SK-N-MC (cell line): ENCODE results near the gene MICOS13.

Experiments
- DNase-seq: peaks from one replicate; pipeline ENCODE4 v3.0.0-alpha.2; 2011; ENCODE audit warnings: low read depth, low spot score
- H3K27ac ChIP-seq: fragments of 200-600 bp; sonication (generic); 2 replicates; pipeline ENCODE4 v1.5.1; 2016; ENCODE audit warnings: mixed run types
- H3K36me3 ChIP-seq: fragments of 200-600 bp; sonication (generic); 2 replicates; pipeline ENCODE4 v1.6.1; 2017; ENCODE audit warnings: antibody characterized with exemption, low read length, mixed read lengths; ENCODE audit not compliant: insufficient read depth
- H3K4me3 ChIP-seq: fragments of 200-600 bp; sonication (generic); 2 replicates; pipeline ENCODE4 v1.5.1; 2016
- H3K9ac ChIP-seq: fragments of 200-600 bp; sonication (generic); 2 replicates; pipeline ENCODE4 v1.8.0; 2017; ENCODE audit warnings: mixed run types, mixed read lengths; ENCODE audit not compliant: insufficient read length
- H3K9me3 ChIP-seq: fragments of 200-600 bp; sonication (generic); 2 replicates; pipeline ENCODE4 v1.6.1; 2017; ENCODE audit warnings: low read depth, mild to moderate bottlenecking, antibody characterized with exemption, low read length, moderate library complexity, mixed read lengths
- EZH2 ChIP-seq: fragments of 200-600 bp; sonication (generic); IDR thresholded peaks from one replicate; pipeline ENCODE4 v1.6.1; 2017; ENCODE audit warnings: antibody characterized with exemption
- FOXP2 ChIP-seq: optimal IDR thresholded peaks from 2 replicates; pipeline ENCODE3; 2011; ENCODE audit warnings: mild to moderate bottlenecking, moderate library complexity; ENCODE audit not compliant: insufficient read depth; ENCODE audit errors: extremely low read length, control extremely low read depth
- POLR2AphosphoS5 ChIP-seq: IDR thresholded peaks from 2 replicates; pipeline ENCODE4 v1.6.1; 2012; ENCODE audit warnings: mild to moderate bottlenecking, low read depth, low read length, borderline replicate concordance

The MICOS13 gene

DNA sequence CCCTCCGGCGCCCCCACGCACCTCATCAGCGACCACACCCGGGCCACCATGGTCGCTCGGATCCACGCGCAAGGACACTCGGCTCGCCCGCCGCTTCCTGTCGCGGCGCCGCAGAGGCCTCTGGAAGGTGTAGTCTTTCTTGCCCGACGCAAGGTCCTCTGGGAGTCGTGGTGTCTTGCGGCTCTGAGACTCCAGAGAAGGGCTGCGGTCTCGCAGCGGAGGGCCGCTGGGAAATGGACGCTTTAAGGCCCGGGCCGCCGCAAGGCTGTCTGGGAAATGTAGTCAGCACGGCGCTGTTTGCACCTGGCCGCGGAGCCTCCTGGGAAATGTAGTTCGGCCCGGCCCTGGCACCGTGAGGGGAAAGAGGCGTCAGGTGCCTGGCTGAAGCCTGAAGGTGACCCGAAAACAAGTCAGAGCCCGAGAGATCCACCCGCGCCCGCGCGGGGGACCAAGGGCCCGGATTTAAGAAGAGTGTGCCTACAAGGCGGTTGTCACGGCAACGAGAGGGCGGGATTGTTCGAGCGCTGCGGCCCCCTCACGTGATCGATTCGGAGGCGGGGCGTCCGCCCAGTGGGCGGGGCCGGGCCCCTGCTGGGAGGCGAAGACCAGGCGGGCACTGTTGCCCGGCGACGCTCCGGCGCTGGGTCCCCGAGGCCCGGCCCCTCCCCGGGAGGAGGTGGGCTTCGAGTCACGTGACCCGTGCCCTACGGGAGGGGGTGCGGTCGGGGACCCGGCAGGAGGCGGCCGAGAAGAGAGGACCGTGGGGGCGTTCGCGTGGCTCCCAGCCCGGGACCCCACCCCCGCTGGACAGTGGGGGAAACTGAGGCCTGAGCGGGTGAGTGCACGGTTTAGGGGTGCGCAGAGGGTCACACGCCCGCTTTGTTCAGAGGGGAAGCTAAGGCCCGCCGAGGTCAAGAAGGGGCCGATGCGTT, at the start of gene MICOS13, which contains the start of gene HSD11B1L:
Gene MICOS13, minus strand, starts transcription at position 80 of the 932 bp plus-strand sequence. Its CDS starts 30 bp downstream, at position 50.
Gene HSD11B1L, plus strand, starts transcription at position 591 of the 932 bp plus-strand sequence. CDS start 3,806 bp downstream, outside the sequence.
- H3K27ac ChIP-seq = peak within 1 kb of the TSS; percentile 85
- no peaks in the 10 kb centered on the region for H3K36me3 ChIP-seq
- peak within 1 kb of the TSS; percentile 86 for H3K4me3 ChIP-seq
- H3K9me3 ChIP-seq = no peaks in the 10 kb centered on the region
- peak; percentile 92 for DNase-seq
- TF ChIP-seq FOXP2 (peak; percentile 44), EZH2 (no peak), POLR2AphosphoS5 (peak; percentile 90)
- peak within 1 kb of the TSS; percentile 81 for H3K9ac ChIP-seq

DNA sequence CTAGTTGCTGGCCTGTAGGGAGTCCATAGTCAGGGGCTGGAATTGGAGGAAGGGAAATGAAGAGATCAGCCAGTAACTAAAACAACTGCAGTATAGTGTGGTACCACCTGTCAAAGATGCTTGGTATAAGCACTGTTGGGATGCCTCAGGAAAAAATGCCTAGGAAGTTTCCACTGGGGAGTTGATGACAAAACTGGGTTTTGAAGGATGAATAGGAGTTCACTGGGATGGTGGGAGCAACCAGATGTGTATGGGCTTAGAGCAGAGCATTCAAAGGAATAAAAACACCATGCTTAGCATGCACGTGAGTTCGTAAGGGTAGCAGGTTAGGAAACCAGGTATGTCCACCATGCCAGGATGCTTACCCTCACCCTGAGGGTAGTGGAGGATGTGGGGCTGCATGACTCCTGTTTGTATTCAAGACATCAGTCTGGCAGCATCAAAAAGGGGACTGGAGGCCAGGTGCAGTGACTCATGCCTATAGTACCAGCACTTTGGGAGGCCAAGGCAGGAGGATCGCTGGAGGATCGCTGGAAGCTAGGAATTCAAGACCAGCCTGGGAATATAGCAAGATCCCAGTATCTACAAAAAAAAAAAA, 47.2 kb upstream of the MICOS13 start:
- no peak for DNase-seq
- H3K27ac ChIP-seq = no peak overlapping the region
- no peak for TF ChIP-seq FOXP2
- TF ChIP-seq EZH2 = no peak
- no peak for TF ChIP-seq POLR2AphosphoS5
- no peak overlapping the region for H3K4me3 ChIP-seq
- H3K9me3 ChIP-seq = no peaks in the 10 kb centered on the region
- no peak overlapping the region for H3K9ac ChIP-seq
- H3K36me3 ChIP-seq = no peaks in the 10 kb centered on the region

GRCh38 chr19:5719961-5720790, 39.9 kb upstream of the MICOS13 start, which contains the start of the genes CATSPERD and LONP1:
TSS of gene CATSPERD (plus strand) at chr19:5720637. CDS start at chr19:5720738, 101 bp downstream.
TSS of gene LONP1 (minus strand) at chr19:5720146. CDS start at chr19:5720132, 14 bp downstream.
- peak; percentile 94 for DNase-seq
- peak within 1 kb of the TSS; percentile 96 for H3K4me3 ChIP-seq
- peak within 1 kb of the TSS; percentile 98 for H3K27ac ChIP-seq
- TF ChIP-seq FOXP2 = peak; percentile 80
- TF ChIP-seq POLR2AphosphoS5 = peak; percentile 87
- no peak for TF ChIP-seq EZH2
- no peaks in the 10 kb centered on the region for H3K9me3 ChIP-seq
- peaks cover 22% of the 10 kb centered on the region for H3K36me3 ChIP-seq
- H3K9ac ChIP-seq = peak within 1 kb of the TSS; percentile 100

GRCh38 chr19:5719274-5719960, 39.1 kb upstream of the MICOS13 start:
- TF ChIP-seq FOXP2 (no peak), POLR2AphosphoS5 (no peak), EZH2 (no peak)
- peaks cover 29% of the 10 kb centered on the region for H3K36me3 ChIP-seq
- H3K9ac ChIP-seq = peak overlapping the region; percentile 100
- no peak for DNase-seq
- H3K27ac ChIP-seq = peak overlapping the region; percentile 98
- peak overlapping the region; percentile 96 for H3K4me3 ChIP-seq
- no peaks in the 10 kb centered on the region for H3K9me3 ChIP-seq

- peak overlapping the region; percentile 98 for H3K27ac ChIP-seq
- H3K36me3 ChIP-seq = peaks cover 35% of the 10 kb centered on the region
- H3K9ac ChIP-seq = peak overlapping the region; percentile 100
- peak overlapping the region; percentile 96 for H3K4me3 ChIP-seq
- peak; percentile 78 for DNase-seq
- TF ChIP-seq FOXP2 (no peak), POLR2AphosphoS5 (peak; percentile 42), EZH2 (no peak)
- H3K9me3 ChIP-seq = no peaks in the 10 kb centered on the region
These were observed 38.4 kb upstream of the MICOS13 start for GRCh38 chr19:5718579-5719273.

DNA sequence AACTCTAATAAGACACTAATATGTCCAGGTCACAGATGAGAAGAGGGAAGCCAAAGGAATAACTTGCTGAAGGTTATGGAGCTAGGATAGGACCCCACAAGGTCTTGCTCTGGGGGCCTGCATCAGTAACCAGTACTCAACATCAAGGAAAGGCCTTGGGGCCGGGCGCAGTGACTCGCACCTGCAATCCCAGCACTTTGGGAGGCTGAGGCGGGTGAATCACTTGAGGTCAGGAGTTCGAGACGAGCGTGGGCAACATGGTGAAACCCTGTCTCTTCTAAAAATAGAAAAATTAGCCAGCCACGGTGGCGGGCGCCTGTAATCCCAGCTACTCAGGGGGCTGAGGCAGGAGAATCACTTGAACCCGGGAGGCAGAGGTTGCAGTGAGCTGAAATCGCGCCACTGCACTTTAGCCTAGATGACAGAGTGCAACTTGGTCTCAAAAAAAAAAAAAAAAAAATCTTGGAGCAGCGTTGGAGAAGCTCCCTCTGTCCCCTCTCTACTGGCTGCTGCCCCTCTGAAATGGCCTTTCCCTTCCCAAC, 37.8 kb upstream of the MICOS13 start:
- TF ChIP-seq POLR2AphosphoS5 = no peak
- TF ChIP-seq FOXP2 = no peak
- TF ChIP-seq EZH2 = no peak
- Histone ChIP-seq H3K27ac (peak overlapping the region; percentile 98), H3K36me3 (peaks cover 41% of the 10 kb centered on the region), H3K9me3 (no peaks in the 10 kb centered on the region), H3K4me3 (peak overlapping the region; percentile 96), H3K9ac (peak overlapping the region; percentile 100)
- no peak for DNase-seq
